HPDE6-E6E7 (cell line): Measurements from ENCODE around the gene SLCO1B3.

Experiments used
- DNase-seq: peaks from one replicate; pipeline ENCODE4 v3.0.0; 2011; ENCODE audit warnings: missing footprints; ENCODE audit errors: extremely low spot score

The SLCO1B3 gene

DNA sequence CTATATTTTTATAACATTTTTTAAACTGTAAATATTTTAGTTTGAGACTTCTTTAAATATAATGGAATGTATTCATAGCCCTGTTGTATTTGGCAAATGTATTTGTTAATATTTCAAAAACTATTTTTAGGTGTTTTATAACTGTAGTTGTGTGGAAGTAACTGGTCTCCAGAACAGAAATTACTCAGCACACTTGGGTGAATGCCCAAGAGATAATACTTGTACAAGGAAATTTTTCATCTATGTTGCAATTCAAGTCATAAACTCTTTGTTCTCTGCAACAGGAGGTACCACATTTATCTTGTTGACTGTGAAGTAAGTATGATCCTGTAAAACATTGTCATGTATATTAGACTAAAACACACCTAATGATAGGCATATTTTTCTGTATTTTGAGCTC is 72.8 kb downstream of the SLCO1B3 start:
- DNase-seq, result no peak

- DNase-seq, result no peak
Observed at GRCh38 chr12:20885116-20885515, 74.6 kb downstream of the SLCO1B3 start.

DNA sequence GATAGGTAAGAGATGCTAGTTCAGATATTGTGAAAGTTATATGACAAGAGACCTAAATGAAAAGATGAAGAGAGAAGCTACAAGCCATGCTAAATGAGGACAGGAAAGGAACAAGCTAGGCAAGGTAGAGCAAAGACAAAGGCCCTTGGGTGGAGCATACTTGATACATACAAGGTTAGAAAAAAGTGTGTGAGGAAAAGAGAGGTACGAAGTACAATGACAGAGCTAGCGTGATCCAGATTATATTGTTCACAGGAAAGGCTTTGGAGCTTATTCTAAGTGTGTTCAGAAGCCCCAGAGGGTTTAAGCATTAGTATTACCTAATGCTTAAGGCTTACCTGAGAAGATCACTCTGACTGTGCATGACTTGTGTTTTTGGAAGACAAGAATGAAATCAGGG is 75.0 kb downstream of the SLCO1B3 start:
- no peak for DNase-seq

DNA sequence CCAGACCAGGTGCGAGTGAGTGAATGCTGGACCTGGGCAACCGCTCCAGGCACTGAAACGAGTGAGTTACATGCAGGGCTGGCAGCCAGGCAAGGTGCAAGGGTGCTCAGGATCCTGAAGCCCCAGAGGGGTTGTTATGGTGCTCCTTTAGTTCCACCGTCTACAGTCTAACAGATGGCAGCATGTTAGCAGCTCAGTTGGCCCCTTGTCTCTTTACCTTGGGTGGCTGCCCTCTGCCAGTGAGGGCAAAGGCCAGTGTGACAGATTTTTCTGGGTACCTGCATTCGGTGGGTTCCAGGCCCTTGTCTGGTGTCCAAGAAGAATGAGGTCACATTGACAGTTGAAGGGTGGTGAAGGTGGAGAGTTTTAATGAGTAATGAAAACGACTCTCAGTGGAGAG is 106.8 kb downstream of the SLCO1B3 start:
- DNase-seq, result no peak

DNA sequence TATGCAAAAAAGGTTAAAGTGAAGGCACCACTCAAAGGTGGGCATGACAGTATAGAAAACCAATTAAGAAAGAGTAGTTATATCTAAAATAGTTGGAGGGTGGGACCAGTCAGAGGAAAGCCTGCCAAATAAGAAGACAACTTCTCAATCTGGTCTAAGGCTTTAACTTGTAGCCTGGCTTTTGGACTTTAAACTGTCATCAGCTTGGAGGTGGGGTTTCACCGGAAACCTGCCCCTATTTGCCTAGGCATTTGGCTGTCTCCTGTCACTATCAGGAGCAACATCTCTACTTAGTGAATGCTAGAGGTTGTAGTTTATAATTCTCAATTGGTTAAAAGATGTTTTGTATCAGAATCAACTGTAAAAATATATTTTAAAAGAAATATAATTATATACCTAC is 107.3 kb downstream of the SLCO1B3 start:
- no peak for DNase-seq

DNA sequence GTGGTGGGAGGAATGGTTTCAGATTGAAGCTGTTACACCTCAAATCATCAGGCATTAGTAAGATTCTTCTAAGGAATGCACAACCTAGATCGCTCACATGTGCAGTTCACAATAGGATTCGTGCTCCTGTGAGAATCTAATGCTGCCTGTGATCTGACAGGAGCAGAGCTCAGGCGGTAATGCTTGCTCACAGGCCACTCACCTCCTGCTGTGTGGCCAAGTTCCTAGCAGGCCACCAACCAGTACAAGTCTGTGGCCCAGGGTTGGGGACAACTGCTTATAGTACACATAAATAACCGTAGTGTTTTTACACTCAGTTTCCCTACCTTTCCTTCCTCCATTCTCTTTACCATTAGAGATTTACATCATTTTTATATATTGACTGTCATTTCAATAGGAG is 121.4 kb downstream of the SLCO1B3 start:
- DNase-seq, result no peak

DNA sequence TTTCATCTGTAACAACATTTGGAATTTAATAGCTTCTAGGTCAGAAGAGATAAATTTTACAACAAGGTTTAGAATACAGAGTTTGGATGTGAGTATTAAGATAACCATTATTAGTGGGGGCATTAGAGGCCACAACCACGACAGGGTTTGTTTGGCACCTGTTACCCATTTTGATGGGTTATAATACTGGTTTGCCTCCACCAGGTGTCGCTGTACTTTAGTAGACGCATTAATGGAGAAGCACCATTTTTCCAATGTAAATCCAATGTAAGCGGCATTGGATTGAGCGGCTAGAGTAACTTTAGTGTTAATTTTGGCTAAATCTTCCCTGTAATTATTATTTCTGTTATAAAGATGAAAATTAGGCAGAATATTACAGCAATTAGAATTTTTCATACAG is 136.2 kb downstream of the SLCO1B3 start:
- DNase-seq, result no peak

DNA sequence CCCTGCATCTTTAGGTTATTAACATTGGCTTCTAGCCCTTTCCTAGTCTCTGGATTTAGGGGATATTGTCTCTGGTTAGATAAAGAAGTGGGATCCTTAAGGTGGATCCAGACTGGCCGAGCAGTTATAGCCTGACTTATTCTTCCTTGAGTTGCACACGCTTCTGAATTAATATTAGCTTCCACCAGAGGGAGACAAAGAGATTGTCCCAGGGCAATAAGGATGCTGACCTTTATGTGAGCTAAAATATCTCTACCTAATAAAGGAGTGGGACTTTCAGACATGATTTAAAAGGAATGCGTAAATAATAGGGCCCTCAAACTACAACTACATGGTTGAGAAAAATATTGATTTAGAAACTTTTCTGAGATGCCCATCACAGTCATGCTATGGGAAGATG is 139.7 kb downstream of the SLCO1B3 start:
- peak; percentile 2 for DNase-seq

GRCh38 chr12:20963303-20963702 is 152.8 kb downstream of the SLCO1B3 start:
- DNase-seq, result no peak

DNA sequence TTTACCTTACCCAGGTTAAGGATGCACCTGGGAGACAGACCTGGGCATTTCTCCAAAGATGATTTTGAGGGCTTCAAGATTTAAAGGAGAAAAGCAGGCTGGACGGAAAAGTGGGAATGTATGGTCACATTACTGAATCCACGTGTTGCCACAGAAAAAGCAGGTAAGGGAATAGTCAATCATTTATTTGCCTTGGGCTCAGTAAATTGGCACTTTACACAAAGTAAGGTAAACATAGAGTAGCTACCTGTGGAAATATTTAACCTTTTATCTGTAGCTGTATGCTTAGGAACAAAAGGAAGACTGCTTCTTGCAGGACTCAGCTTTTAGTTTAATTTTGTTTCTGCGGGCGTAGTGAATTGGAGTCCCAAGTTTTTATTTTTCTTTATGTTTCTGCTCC is 153.3 kb downstream of the SLCO1B3 start:
- DNase-seq, result no peak
